Retinal pigment epithelial cell (primary cell): ENCODE results near the gene CDH5.

Experiments
- DNase-seq: peaks from one replicate; pipeline ENCODE4 v3.0.0-alpha.2; 2010; ENCODE audit warnings: low read depth
- H3K4me3 ChIP-seq: 2 replicates; pipeline ENCODE4 v1.5.1; 2011; ENCODE audit warnings: mild to moderate bottlenecking, low read length, control low read depth, moderate library complexity
- TF ChIP-seq, protein P1 (sequence below): conservative IDR thresholded peaks from 2 replicates; pipeline ENCODE4 v1.5.1; 2011; ENCODE audit warnings: low read depth, low read length, control low read depth, inconsistent platforms

Gene CDH5

DNA sequence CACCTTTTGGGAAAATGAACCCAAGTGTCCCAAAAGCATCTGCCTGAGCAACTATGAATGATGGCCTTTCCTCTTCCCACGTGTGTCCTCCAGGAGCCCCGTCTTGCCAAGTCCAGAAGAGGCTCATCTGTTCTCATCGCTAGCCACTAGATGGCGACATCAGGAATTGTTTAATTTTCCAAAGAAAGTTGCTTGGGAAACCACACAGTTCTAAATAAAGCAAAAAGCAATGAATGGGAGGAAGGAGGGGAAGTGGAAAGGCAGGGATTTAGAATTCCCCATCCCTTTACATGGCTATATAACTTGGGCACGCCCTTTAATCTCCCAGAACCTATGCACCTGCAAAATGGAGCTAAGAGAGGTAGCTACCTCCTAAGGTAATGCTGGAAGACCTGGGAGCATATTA is 9.0 kb upstream of the CDH5 start:
- DNase-seq: peak; percentile 39
- TF ChIP-seq, protein P1, sequence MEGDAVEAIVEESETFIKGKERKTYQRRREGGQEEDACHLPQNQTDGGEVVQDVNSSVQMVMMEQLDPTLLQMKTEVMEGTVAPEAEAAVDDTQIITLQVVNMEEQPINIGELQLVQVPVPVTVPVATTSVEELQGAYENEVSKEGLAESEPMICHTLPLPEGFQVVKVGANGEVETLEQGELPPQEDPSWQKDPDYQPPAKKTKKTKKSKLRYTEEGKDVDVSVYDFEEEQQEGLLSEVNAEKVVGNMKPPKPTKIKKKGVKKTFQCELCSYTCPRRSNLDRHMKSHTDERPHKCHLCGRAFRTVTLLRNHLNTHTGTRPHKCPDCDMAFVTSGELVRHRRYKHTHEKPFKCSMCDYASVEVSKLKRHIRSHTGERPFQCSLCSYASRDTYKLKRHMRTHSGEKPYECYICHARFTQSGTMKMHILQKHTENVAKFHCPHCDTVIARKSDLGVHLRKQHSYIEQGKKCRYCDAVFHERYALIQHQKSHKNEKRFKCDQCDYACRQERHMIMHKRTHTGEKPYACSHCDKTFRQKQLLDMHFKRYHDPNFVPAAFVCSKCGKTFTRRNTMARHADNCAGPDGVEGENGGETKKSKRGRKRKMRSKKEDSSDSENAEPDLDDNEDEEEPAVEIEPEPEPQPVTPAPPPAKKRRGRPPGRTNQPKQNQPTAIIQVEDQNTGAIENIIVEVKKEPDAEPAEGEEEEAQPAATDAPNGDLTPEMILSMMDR: peak; percentile 80

DNA sequence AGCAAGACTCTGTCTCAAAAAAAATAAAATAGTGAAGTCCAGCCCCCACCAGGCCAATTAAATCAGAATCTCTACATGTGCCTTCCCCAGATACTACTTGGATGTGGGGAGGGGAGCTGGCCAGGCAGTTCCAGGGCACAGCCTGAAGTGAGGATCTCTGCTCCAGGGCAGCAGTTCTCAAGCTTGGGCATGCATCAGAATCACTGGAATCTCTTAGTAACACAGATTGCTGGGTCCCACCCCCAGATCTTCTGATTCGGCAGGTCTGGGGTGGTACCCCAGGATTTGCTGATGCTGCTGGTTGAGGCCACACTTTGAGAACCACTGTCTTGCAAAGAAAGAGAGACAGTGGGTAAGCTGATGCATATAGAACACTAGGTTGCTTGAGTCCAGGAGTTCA is 8.3 kb upstream of the CDH5 start:
- no peak for DNase-seq
- H3K4me3 ChIP-seq: no peak overlapping the region
- TF ChIP-seq, protein P1: no peak

More for the DNA sequence above, 9.0 kb upstream of the CDH5 start:
- H3K4me3 ChIP-seq: no peak overlapping the region

DNA sequence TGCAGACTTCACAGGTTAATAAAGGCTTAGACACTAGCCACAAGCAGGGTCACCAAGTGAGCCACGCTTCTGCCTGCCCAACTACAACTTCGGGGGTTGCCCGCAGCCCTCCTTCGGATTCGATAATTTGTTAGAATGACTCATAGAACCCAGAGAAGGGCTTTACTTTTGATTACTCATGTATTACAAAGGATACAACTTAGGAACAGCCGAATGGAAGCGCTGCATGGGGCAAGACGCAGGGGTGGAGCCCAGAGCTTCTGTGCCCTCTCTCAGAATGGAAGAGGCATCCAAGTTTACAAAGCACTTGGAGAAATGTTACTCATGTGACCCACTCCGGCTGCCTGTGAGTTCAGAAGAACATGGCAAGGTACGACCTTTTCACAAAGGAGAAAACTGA is 7.5 kb upstream of the CDH5 start:
- no peak for DNase-seq
- H3K4me3 ChIP-seq: no peak overlapping the region
- TF ChIP-seq, protein P1: no peak

DNA sequence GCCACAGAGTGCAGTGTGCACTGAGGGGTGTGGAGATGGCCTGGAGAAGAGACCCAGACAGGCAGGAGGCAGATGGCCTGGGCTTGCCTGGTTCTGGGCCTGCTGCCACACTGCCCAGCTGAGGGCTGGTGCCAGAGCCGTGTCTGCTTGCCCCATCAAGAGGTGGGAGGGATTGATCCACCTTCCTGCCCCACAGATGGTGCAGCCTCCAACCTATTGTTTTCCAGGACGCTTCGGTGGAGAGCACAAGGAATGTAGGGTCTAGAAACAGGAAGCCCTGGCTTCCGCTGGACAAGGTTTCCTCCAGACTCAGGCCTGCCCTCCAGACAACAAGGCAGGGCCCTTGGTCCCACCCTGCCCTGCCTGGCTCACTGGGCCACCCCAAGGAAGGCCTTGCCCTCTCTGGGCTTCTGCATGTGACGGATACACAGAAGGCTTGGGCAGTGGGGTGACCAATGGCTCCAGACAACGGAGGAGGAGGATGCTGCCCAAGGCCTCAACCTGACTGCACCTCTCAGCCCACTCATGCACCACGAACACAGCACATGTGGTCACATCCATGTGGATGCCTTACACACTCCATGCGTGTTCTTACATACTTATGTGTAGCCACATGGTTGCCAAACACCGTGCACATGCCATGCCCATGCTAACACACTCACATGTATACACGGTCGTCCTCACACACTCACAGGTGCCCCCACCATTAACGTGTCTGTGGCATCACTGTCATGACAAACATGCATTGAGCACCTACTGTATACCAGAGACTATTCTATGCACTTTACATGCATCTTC is 6.5 kb upstream of the CDH5 start:
- TF ChIP-seq, protein P1: no peak
- DNase-seq: no peak
- no peak overlapping the region for H3K4me3 ChIP-seq

DNA sequence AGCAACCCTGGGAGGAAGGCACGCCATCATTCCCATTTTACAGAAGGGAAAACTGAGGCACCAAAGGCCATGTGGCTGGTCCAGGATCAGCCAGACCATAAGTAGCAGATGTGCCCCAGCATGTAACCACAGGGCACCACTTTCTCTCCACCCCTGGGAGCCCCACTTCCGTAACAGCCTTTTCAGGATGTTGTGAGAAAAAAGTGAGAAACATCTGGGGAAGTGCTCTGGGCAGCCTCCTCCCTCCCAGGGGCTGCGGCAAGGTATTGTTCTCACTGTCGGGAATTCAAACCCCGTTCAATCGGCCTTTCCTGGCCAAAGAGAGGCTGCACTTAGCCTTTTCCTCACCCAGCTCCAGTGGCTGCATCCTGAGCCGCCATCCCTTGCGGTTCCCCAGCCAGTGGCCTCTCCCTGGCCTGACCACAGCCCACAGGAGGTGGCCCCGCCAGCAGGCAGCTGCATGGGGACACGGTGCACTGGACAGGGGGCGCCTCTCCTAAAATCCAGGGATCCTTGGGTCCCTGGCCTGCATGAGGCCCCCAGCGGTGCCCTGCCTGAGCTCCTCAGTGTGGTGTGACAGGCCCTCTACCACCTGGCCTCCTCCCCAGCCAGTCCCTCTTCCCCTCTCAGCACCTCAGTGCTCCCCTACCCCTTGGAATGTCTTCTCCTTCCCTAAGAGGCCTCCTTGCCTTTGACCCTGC is 5.7 kb upstream of the CDH5 start:
- TF ChIP-seq, protein P1: no peak
- no peak overlapping the region for H3K4me3 ChIP-seq
- DNase-seq: no peak

DNA sequence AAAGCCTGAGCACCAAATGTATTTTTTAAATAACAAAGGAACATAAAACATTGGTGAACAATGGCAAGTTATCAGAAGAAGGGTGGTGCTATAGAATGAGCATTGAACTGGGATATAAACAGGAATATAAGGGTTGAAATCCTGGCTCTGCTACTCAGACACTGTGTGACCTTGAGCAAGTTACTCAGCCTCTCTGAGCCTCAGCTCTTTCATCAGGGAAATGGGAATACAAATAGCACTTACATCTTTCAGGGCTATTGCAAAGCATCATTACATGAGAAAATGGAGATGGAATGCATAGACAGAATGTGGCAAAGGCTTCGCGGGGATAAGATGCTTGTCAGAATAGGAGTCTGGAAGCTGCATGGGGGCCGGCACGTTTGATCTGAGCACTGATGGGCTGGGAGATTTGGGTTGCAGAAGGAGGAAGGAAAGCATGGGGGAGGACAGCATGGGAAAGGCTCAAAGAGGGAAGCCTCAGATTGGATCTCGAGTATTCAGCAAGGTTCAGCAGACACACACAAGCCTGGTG is 4.8 kb upstream of the CDH5 start:
- TF ChIP-seq, protein P1: no peak
- DNase-seq: no peak
- no peak overlapping the region for H3K4me3 ChIP-seq

DNA sequence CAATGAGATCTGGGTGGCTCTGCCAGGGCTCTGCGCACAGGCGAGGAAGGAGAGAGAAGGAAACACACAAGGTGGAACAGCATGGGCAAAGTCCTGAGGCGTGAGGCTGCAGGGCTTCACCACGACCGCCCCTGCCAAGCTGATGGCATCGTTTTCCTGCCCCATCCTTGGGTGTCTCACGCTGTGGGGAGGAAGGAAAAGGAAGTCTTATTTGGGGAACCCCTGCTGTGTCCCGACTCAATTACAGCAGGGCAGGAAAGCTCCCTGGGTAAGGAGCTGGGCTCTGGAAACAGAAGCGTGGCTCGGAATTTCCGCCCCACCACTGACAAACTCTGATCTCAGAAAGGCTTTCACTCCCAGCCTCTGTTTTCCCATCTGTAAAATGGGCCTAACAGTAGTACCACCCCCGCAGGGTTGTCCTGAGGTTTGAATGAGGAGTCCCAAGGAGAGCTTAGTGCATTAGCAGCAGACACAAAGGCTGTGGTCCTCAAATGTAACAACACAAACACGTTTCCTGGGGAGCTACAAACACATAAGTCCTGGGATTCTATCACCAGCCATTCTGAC is 3.2 kb upstream of the CDH5 start:
- TF ChIP-seq, protein P1: no peak
- no peak for DNase-seq
- H3K4me3 ChIP-seq: no peak overlapping the region
